HepG2 (cell line): ENCODE measurements around the gene GMPR. TPM values are rescaled to one million over a fixed set of nuclear protein-coding genes. Genes with fewer than 3 reads are reported as not detected.

Experiments used
- ATAC-seq: fragments of 200-7000 bp; cut with Tn5 transposase; 3 replicates; pipeline ENCODE4 v1.9.1; 2020; ENCODE audit warnings: mild to moderate bottlenecking, moderate library complexity
- BruUV-seq: library from RNA; stranded (reverse); fragments of 400-500 nt; replicated peaks from 2 replicates; lab custom pipeline; 2021; lab: Mats Ljungman, UMichigan
- CTCF ChIA-PET: fragments of 300-600 bp; formaldehyde crosslinking; extraction: SDS; loops from one replicate; lab custom pipeline; 2021; ENCODE audit warnings: low total read pairs, inconsistent platforms, low intra/inter-chr PET ratio; lab: Yijun Ruan, JAX
- POLR2A ChIA-PET: fragments of 350-600 bp; sonication (Branson Sonifier 250); formaldehyde crosslinking; loops from one replicate; lab custom pipeline; 2020; ENCODE audit warnings: antibody characterized with exemption, inconsistent platforms; lab: Yijun Ruan, JAX
- DNase-seq: peaks from one replicate; pipeline ENCODE4 v3.0.0-alpha.2; 2015; ENCODE audit warnings: low spot score
- FAIRE-seq: peaks from 3 replicates; lab custom pipeline; 2011; peaks lifted over from hg19 to GRCh38; lab: Jason Lieb, UNC
- H2AFZ ChIP-seq: one replicate; pipeline ENCODE4 v1.6.1; 2011; ENCODE audit warnings: low read length, inconsistent platforms
- H3K27ac ChIP-seq: fragments of 300-600 bp; 3 replicates; pipeline ENCODE4 v1.8.0; 2011; ENCODE audit warnings: mixed run types, mild to moderate bottlenecking, mixed read lengths, low read length, inconsistent platforms; ENCODE audit not compliant: insufficient read depth; ENCODE audit errors: extremely low read length
- H3K27me3 ChIP-seq, 2 experiments: fragments of 200-600 bp in 1 of 2; 2 replicates in 1 of 2; 3 replicates in 1 of 2; pipeline versions ENCODE4 v1.6.0 to v1.8.0; 2011; ENCODE audit warnings: low read length in 2 of 2, mild to moderate bottlenecking in 2 of 2, moderate library complexity in 2 of 2, inconsistent platforms in 1 of 2; ENCODE audit not compliant: insufficient read depth in 2 of 2, control insufficient read depth in 1 of 2
- H3K36me3 ChIP-seq, 2 experiments: fragments of 200-600 bp in 1 of 2; replicated peaks in 1 of 2; 2 replicates in 1 of 2; 3 replicates in 1 of 2; pipeline versions ENCODE4 v1.5.1 to v1.8.0; 2011; ENCODE audit warnings: low read length in 2 of 2, inconsistent platforms in 1 of 2; ENCODE audit not compliant: insufficient read depth in 2 of 2, control insufficient read depth in 1 of 2
- H3K4me1 ChIP-seq: 2 replicates; pipeline ENCODE4 v1.5.1; 2012; ENCODE audit warnings: low read length, inconsistent platforms; ENCODE audit not compliant: insufficient read depth
- H3K4me2 ChIP-seq: 2 replicates; pipeline ENCODE4 v1.6.0; 2011; ENCODE audit warnings: low read depth, low read length, inconsistent platforms
- H3K4me3 ChIP-seq, 3 experiments: fragments of 200-600 bp in 1 of 3; sonication (generic), shearing (Covaris generic) in 1 of 3; replicated peaks in 1 of 3; 2 replicates each; pipeline ENCODE4 v1.5.1; 2011 to 2016; ENCODE audit warnings: low read length in 3 of 3, inconsistent platforms in 2 of 3, low read depth in 2 of 3, mild to moderate bottlenecking in 2 of 3, control low read depth in 1 of 3, mixed read lengths in 1 of 3; ENCODE audit not compliant: insufficient read depth in 1 of 3
- H3K79me2 ChIP-seq: one replicate; pipeline ENCODE4 v1.6.1; 2011; ENCODE audit warnings: low read length, inconsistent platforms; ENCODE audit not compliant: insufficient read depth
- H3K9ac ChIP-seq: 2 replicates; pipeline ENCODE4 v1.6.0; 2011; ENCODE audit warnings: mild to moderate bottlenecking, low read depth, low read length, inconsistent platforms; ENCODE audit not compliant: insufficient read depth
- H3K9me3 ChIP-seq: 2 replicates; pipeline ENCODE4 v1.5.1; 2012; ENCODE audit warnings: mild to moderate bottlenecking, low read length
- H4K20me1 ChIP-seq: 2 replicates; pipeline ENCODE4 v1.6.0; 2011; ENCODE audit warnings: inconsistent platforms, mild to moderate bottlenecking, low read length, moderate library complexity; ENCODE audit not compliant: insufficient read depth
- ADNP ChIP-seq: sonication (generic); formaldehyde crosslinking; IDR thresholded peaks from 2 replicates; pipeline ENCODE4 v1.4.0; 2020; ENCODE audit warnings: missing genetic modification reagents
- KAT7 ChIP-seq: IDR thresholded peaks from 2 replicates; pipeline ENCODE4 v1.6.1; 2018; ENCODE audit warnings: borderline replicate concordance, missing compliant biosample characterization
- MATR3 ChIP-seq: sonication (generic); formaldehyde crosslinking; IDR thresholded peaks from 2 replicates; pipeline ENCODE4 v1.4.0; 2020; ENCODE audit warnings: missing genetic modification reagents
- MLXIP ChIP-seq: sonication (generic); formaldehyde crosslinking; IDR thresholded peaks from 2 replicates; pipeline ENCODE4 v1.9.0; 2021; ENCODE audit warnings: missing genetic modification reagents, borderline replicate concordance
- PHF5A ChIP-seq: IDR thresholded peaks from one replicate; pipeline ENCODE4 v1.6.1; 2018; ENCODE audit warnings: low read depth, missing genetic modification reagents; ENCODE audit not compliant: unreplicated experiment
- STAT6 ChIP-seq: sonication (generic); formaldehyde crosslinking; IDR thresholded peaks from 2 replicates; pipeline ENCODE4 v1.4.0; 2020; ENCODE audit warnings: missing genetic modification reagents, mild to moderate bottlenecking, borderline replicate concordance
- THAP8 ChIP-seq: sonication (generic); formaldehyde crosslinking; IDR thresholded peaks from 2 replicates; pipeline ENCODE4 v1.5.1; 2020; ENCODE audit warnings: missing genetic modification reagents, mild to moderate bottlenecking, borderline replicate concordance
- TIGD3 ChIP-seq: sonication (generic); formaldehyde crosslinking; IDR thresholded peaks from 2 replicates; pipeline ENCODE4 v1.5.1; 2020; ENCODE audit warnings: mild to moderate bottlenecking, missing genetic modification reagents, borderline replicate concordance
- ZFP41 ChIP-seq: sonication (generic); formaldehyde crosslinking; IDR thresholded peaks from 2 replicates; pipeline ENCODE4 v1.4.0; 2020; ENCODE audit warnings: mild to moderate bottlenecking, missing genetic modification reagents, borderline replicate concordance
- ZNF777 ChIP-seq: sonication (generic); formaldehyde crosslinking; IDR thresholded peaks from 2 replicates; pipeline ENCODE4 v1.4.0; 2020; ENCODE audit warnings: missing genetic modification reagents
- ZNF879 ChIP-seq: sonication (generic); formaldehyde crosslinking; IDR thresholded peaks from 2 replicates; pipeline ENCODE4 v1.8.1; 2023; ENCODE audit warnings: missing genetic modification reagents
- ZSCAN20 ChIP-seq: sonication (generic); formaldehyde crosslinking; IDR thresholded peaks from 2 replicates; pipeline ENCODE4 v1.4.0; 2020; ENCODE audit warnings: missing genetic modification reagents, mild to moderate bottlenecking, borderline replicate concordance
- WGBS: methylation state at CpG from one replicate; pipeline ENCODE4 v1.1.6; 2017; ENCODE audit warnings: low lambda C conversion rate; 5-methylcytosine and 5-hydroxymethylcytosine counted together
- in situ Hi-C: cut with HindIII; loops from 2 replicates; pipeline ENCODE4 v1.10.0; 2017; ENCODE audit warnings: low pct_unique_long_range_greater_than_20kb; ENCODE audit not compliant: extremely low pct_ligation_motif_present
- intact Hi-C: fragments of 100-400 bp; cut with micrococcal nuclease; formaldehyde crosslinking; loops from one replicate; pipeline ENCODE4 v1.10.0; 2022; ENCODE audit not compliant: unreplicated experiment
- polyA plus RNA-seq, 8 experiments: library from polyadenylated mRNA; depleted of rRNA in 3 of 8; stranded (reverse) in 7 of 8; unstranded in 1 of 8; fragments of >200 nt; fragmentation: Illumina TruSeq in 4 of 8; extraction: Trizol in 4 of 8; gene quantifications; 2 replicates each; pipeline versions ENCODE4 v1.2.1 to v1.2.3, GENCODE V29; 2011 to 2016; ENCODE audit warnings: low read depth in 4 of 8, missing spikeins in 1 of 8, mixed read lengths in 1 of 8; ENCODE audit not compliant: insufficient read depth in 1 of 8
- total RNA-seq, 5 experiments: library from RNA; depleted of rRNA; stranded (reverse); fragments of >200 nt; fragmentation: Illumina TruSeq; extraction: Trizol; gene quantifications; 2 replicates each; pipeline ENCODE4 v1.2.3, GENCODE V29; 2016; ENCODE audit warnings: low read depth in 1 of 5

Gene GMPR
- total and polyA plus RNA-seq, 2 of the 13 experiments (the other 11 are each of a cell fraction or from before 2014, with no cell fraction given): not detected

- TF ChIP-seq STAT6 (no peak), MATR3 (CRISPR knock-in tag) (no peak), ZNF777 (CRISPR knock-in tag) (no peak), MLXIP (no peak), ZSCAN20 (CRISPR knock-in tag) (no peak), PHF5A (CRISPR knock-in tag) (no peak), ADNP (no peak)
Measured at GRCh38 chr6:16321826-16322225, 83.4 kb downstream of the GMPR start (continued).

GRCh38 chr6:16322666-16323312 is 84.4 kb downstream of the GMPR start:
- Histone ChIP-seq H2AFZ (no peak overlapping the region), H3K79me2 (no peaks in the 10 kb centered on the region), H3K9ac (no peak overlapping the region), H3K27ac (no peak overlapping the region), H3K36me3 (peaks cover 19 to 40% of the 10 kb centered on the region in 2 experiments; a peak in 4 of 5 replicates), H3K4me2 (no peak overlapping the region), H4K20me1 (no peaks in the 10 kb centered on the region), H3K27me3 (no peaks in the 10 kb centered on the region), H3K4me1 (peaks cover 22% of the 10 kb centered on the region), H3K4me3 (no peak overlapping the region), H3K9me3 (no peaks in the 10 kb centered on the region)
- ChIA-PET POLR2A (no interaction called here), CTCF (no interaction called here)
- in situ Hi-C loops: no loop called here
- 96% methylated on average over 11 of the region's 11 CpGs for WGBS
- DNase-seq (no peak), FAIRE-seq (no peak), ATAC-seq (no peak)
- BruUV-seq: no TSS peak
- intact Hi-C loops: no loop called here
- TF ChIP-seq TIGD3 (CRISPR knock-in tag) (no peak), KAT7 (CRISPR knock-in tag) (no peak), ZFP41 (CRISPR knock-in tag) (no peak), ZNF879 (CRISPR knock-in tag) (no peak), THAP8 (CRISPR knock-in tag) (no peak)
